ENCODE results near the gene PTRH1.

Gene PTRH1

DNA sequence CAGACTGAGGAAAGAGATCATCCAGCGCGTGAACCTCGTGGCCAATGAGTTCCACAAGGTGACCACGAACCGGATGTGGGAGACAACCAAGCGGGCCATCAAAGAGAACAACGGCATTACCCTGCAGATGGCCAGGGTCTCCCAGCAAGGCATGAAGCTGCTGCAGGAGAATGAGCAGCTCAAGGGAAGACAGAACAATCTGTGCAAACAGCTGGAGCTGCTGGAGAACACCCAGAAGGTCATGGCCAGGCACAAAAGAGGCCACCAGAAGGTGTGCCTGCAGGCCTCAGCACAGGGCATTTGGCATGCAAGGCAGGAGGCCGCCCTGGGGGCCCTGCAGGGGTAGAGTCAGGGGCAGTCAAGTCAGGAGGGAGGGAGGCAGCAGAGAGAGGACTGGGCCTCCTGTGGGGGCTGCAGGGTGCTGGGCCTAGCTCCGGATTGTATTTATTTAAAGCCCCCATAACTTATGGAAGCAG lies 4.2 kb downstream of the PTRH1 start:
- H3K4me3 ChIP-seq (ENCODE audit: low read depth, low read length) = no peak overlapping the region
- no peak for DNase-seq (ENCODE audit: low read depth)
- TF ChIP-seq CTCF (conservative IDR thresholded peaks at IDR 0.05; ENCODE audit: low read depth, low read length) = no peak

- H3K4me3 ChIP-seq (ENCODE audit: low read depth, low read length) = no peak overlapping the region
- DNase-seq (ENCODE audit: low read depth) = no peak
- TF ChIP-seq CTCF (conservative IDR thresholded peaks at IDR 0.05; ENCODE audit: low read depth, low read length) = no peak
These were observed 5.2 kb downstream of the PTRH1 start for GRCh38 chr9:127710204-127710783.

DNA sequence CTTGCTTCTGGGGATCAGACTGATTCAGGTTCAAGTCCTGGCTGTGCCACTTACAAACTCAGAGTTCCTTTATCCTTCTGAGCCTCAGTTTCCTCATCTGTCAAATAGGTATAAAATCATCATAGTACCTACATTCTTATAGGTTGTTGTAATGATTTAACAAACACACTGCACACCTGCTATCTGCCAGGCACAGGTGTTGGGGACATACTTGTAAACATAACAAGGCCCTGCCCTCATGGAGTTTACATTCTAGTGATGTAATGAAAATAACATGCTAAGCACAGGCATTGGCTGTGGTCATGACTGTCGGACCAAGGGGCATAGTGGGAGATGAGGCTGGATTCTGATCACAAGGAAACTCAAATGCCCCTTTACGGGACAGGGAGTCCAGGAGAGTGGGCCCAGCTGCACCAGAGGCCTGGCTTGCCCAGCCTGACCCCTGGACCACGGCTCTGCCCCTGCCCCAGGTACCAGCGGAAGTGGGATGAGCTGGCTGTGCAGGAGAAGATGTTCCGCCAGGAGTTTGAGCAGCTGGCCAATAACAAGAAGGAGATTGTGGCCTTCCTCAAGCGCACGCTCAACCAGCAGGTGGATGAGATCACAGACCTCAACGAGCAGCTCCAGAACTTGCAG lies 6.4 kb downstream of the PTRH1 start:
- no peak overlapping the region for H3K4me3 ChIP-seq (ENCODE audit: low read depth, low read length)
- DNase-seq (ENCODE audit: low read depth) = no peak
- TF ChIP-seq CTCF (conservative IDR thresholded peaks at IDR 0.05; ENCODE audit: low read depth, low read length) = no peak

- no peak overlapping the region for H3K4me3 ChIP-seq (ENCODE audit: low read depth, low read length)
- no peak for DNase-seq (ENCODE audit: low read depth)
- peak; percentile 14 for TF ChIP-seq CTCF (conservative IDR thresholded peaks at IDR 0.05; ENCODE audit: low read depth, low read length)
These were observed 7.7 kb downstream of the PTRH1 start for GRCh38 chr9:127707766-127708165.

DNA sequence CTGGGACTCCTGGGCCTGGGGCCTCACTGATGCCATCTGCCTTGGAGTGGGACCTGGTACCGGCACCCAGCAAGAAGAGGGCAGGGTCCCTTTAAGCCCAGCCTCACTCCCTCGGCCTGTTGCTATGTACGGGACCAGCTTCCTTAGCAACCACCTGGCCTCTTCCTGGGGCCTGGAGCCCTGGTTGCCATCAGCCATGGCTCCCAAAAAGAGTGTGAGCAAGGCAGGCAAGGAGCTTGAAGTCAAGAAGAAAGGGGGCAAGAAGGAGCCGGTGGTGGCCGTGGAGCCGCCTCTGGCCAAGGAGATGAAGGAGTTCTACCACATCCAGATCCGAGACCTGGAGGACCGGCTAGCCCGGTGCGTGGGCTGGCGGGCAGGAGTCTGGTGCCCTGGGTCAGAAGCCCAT lies 8.6 kb downstream of the PTRH1 start, which contains the start of gene CFAP157:
Gene CFAP157 (plus strand): TSS at position 153 of the 406 bp plus-strand sequence. CDS start 44 bp downstream, at position 197.
- TF ChIP-seq CTCF (conservative IDR thresholded peaks at IDR 0.05; ENCODE audit: low read depth, low read length) = no peak
- DNase-seq (ENCODE audit: low read depth) = no peak
- H3K4me3 ChIP-seq (ENCODE audit: low read depth, low read length) = no peak within 1 kb of the TSS

- H3K4me3 ChIP-seq (ENCODE audit: low read depth, low read length) = no peak overlapping the region
- no peak for DNase-seq (ENCODE audit: low read depth)
- TF ChIP-seq CTCF (conservative IDR thresholded peaks at IDR 0.05; ENCODE audit: low read depth, low read length) = no peak
These were observed 9.7 kb downstream of the PTRH1 start for GRCh38 chr9:127705577-127706379.
